ENCODE measurements around the gene TMEM164.
"Not testable (repeated sequence)": the region's sequence is repeated elsewhere in the genome, so short reads cannot be mapped to it uniquely, and the experiment has no call there.

The TMEM164 gene

GRCh38 chrX:110146521-110146920 lies 143.6 kb downstream of the TMEM164 start:
- Histone ChIP-seq H2AFZ (ENCODE audit: low read depth, low read length) (no peak overlapping the region), H3K27me3 (ENCODE audit: insufficient read depth, low read length) (no peaks in the 10 kb centered on the region), H3K36me3 (ENCODE audit: insufficient read depth, low read length) (peaks cover 3% of the 10 kb centered on the region), H3K4me1 (ENCODE audit: insufficient read depth, low read length) (peaks cover 5% of the 10 kb centered on the region), H3K9me3 (ENCODE audit: low read length) (no peaks in the 10 kb centered on the region), H3K4me3 (ENCODE audit: low read length) (no peak overlapping the region)

GRCh38 chrX:110153244-110153643 lies 150.3 kb downstream of the TMEM164 start:
- H3K27me3 ChIP-seq (ENCODE audit: insufficient read depth, low read length): no peaks in the 10 kb centered on the region
- H3K4me1 ChIP-seq (ENCODE audit: insufficient read depth, low read length): no peaks in the 10 kb centered on the region
- peaks cover 5% of the 10 kb centered on the region for H3K36me3 ChIP-seq (ENCODE audit: insufficient read depth, low read length)

GRCh38 chrX:110153896-110154295 lies 151.0 kb downstream of the TMEM164 start:
- H3K4me3 ChIP-seq (ENCODE audit: low read length): no peak overlapping the region
- H3K36me3 ChIP-seq (ENCODE audit: insufficient read depth, low read length): peaks cover 5% of the 10 kb centered on the region
- H2AFZ ChIP-seq (ENCODE audit: low read depth, low read length): no peak overlapping the region
- H3K4me1 ChIP-seq (ENCODE audit: insufficient read depth, low read length): no peaks in the 10 kb centered on the region
- no peaks in the 10 kb centered on the region for H3K9me3 ChIP-seq (ENCODE audit: low read length)
- no peaks in the 10 kb centered on the region for H3K27me3 ChIP-seq (ENCODE audit: insufficient read depth, low read length)

More at GRCh38 chrX:110153244-110153643, 150.3 kb downstream of the TMEM164 start:
- Histone ChIP-seq H2AFZ (ENCODE audit: low read depth, low read length) (no peak overlapping the region), H3K4me3 (ENCODE audit: low read length) (no peak overlapping the region), H3K9me3 (ENCODE audit: low read length) (no peaks in the 10 kb centered on the region)

- not testable (repeated sequence) for H3K27me3 ChIP-seq (ENCODE audit: insufficient read depth, low read length)
Observed at GRCh38 chrX:110154328-110154727, 151.4 kb downstream of the TMEM164 start.

GRCh38 chrX:110155759-110156158 lies 152.8 kb downstream of the TMEM164 start:
- Histone ChIP-seq H3K4me3 (ENCODE audit: low read length) (no peak overlapping the region), H3K36me3 (ENCODE audit: insufficient read depth, low read length) (peaks cover 2% of the 10 kb centered on the region), H2AFZ (ENCODE audit: low read depth, low read length) (no peak overlapping the region), H3K4me1 (ENCODE audit: insufficient read depth, low read length) (no peaks in the 10 kb centered on the region), H3K27me3 (ENCODE audit: insufficient read depth, low read length) (no peaks in the 10 kb centered on the region), H3K9me3 (ENCODE audit: low read length) (no peaks in the 10 kb centered on the region)

More at GRCh38 chrX:110154328-110154727, 151.4 kb downstream of the TMEM164 start:
- not testable (repeated sequence) for H3K9me3 ChIP-seq (ENCODE audit: low read length); H3K4me1 ChIP-seq (ENCODE audit: insufficient read depth, low read length); H2AFZ ChIP-seq (ENCODE audit: low read depth, low read length); H3K4me3 ChIP-seq (ENCODE audit: low read length); H3K36me3 ChIP-seq (ENCODE audit: insufficient read depth, low read length)

- no peak overlapping the region for H2AFZ ChIP-seq (ENCODE audit: low read depth, low read length)
- H3K9me3 ChIP-seq (ENCODE audit: low read length): no peaks in the 10 kb centered on the region
- peaks cover 2% of the 10 kb centered on the region for H3K36me3 ChIP-seq (ENCODE audit: insufficient read depth, low read length)
- no peaks in the 10 kb centered on the region for H3K27me3 ChIP-seq (ENCODE audit: insufficient read depth, low read length)
- no peak overlapping the region for H3K4me3 ChIP-seq (ENCODE audit: low read length)
- no peaks in the 10 kb centered on the region for H3K4me1 ChIP-seq (ENCODE audit: insufficient read depth, low read length)
Observed at GRCh38 chrX:110156167-110156754, 153.3 kb downstream of the TMEM164 start.

GRCh38 chrX:110157444-110157843 lies 154.5 kb downstream of the TMEM164 start:
- Histone ChIP-seq H2AFZ (ENCODE audit: low read depth, low read length) (no peak overlapping the region), H3K36me3 (ENCODE audit: insufficient read depth, low read length) (peaks cover 2% of the 10 kb centered on the region), H3K4me3 (ENCODE audit: low read length) (no peak overlapping the region), H3K4me1 (ENCODE audit: insufficient read depth, low read length) (no peaks in the 10 kb centered on the region), H3K9me3 (ENCODE audit: low read length) (no peaks in the 10 kb centered on the region), H3K27me3 (ENCODE audit: insufficient read depth, low read length) (no peaks in the 10 kb centered on the region)

- no peak overlapping the region for H2AFZ ChIP-seq (ENCODE audit: low read depth, low read length)
- no peaks in the 10 kb centered on the region for H3K9me3 ChIP-seq (ENCODE audit: low read length)
- peaks cover 2% of the 10 kb centered on the region for H3K36me3 ChIP-seq (ENCODE audit: insufficient read depth, low read length)
- no peaks in the 10 kb centered on the region for H3K4me1 ChIP-seq (ENCODE audit: insufficient read depth, low read length)
- no peak overlapping the region for H3K4me3 ChIP-seq (ENCODE audit: low read length)
- no peaks in the 10 kb centered on the region for H3K27me3 ChIP-seq (ENCODE audit: insufficient read depth, low read length)
Observed at GRCh38 chrX:110159235-110159634, 156.3 kb downstream of the TMEM164 start.

- Histone ChIP-seq H3K36me3 (ENCODE audit: insufficient read depth, low read length) (peaks cover 2% of the 10 kb centered on the region), H2AFZ (ENCODE audit: low read depth, low read length) (no peak overlapping the region), H3K4me1 (ENCODE audit: insufficient read depth, low read length) (no peaks in the 10 kb centered on the region), H3K4me3 (ENCODE audit: low read length) (no peak overlapping the region), H3K9me3 (ENCODE audit: low read length) (no peaks in the 10 kb centered on the region), H3K27me3 (ENCODE audit: insufficient read depth, low read length) (no peaks in the 10 kb centered on the region)
Observed at GRCh38 chrX:110159865-110160264, 157.0 kb downstream of the TMEM164 start.

- Histone ChIP-seq H3K4me1 (ENCODE audit: insufficient read depth, low read length) (no peaks in the 10 kb centered on the region), H3K9me3 (ENCODE audit: low read length) (no peaks in the 10 kb centered on the region), H2AFZ (ENCODE audit: low read depth, low read length) (no peak overlapping the region), H3K4me3 (ENCODE audit: low read length) (no peak overlapping the region), H3K36me3 (ENCODE audit: insufficient read depth, low read length) (peaks cover 2% of the 10 kb centered on the region), H3K27me3 (ENCODE audit: insufficient read depth, low read length) (no peaks in the 10 kb centered on the region)
Observed at GRCh38 chrX:110161361-110161686, 158.4 kb downstream of the TMEM164 start.

- H3K9me3 ChIP-seq (ENCODE audit: low read length): no peaks in the 10 kb centered on the region
- H3K4me3 ChIP-seq (ENCODE audit: low read length): no peak overlapping the region
- H3K27me3 ChIP-seq (ENCODE audit: insufficient read depth, low read length): no peaks in the 10 kb centered on the region
- H3K4me1 ChIP-seq (ENCODE audit: insufficient read depth, low read length): no peaks in the 10 kb centered on the region
- peaks cover 2% of the 10 kb centered on the region for H3K36me3 ChIP-seq (ENCODE audit: insufficient read depth, low read length)
- H2AFZ ChIP-seq (ENCODE audit: low read depth, low read length): no peak overlapping the region
Observed at GRCh38 chrX:110162131-110162530, 159.2 kb downstream of the TMEM164 start.

GRCh38 chrX:110162867-110163266 lies 160.0 kb downstream of the TMEM164 start:
- Histone ChIP-seq H2AFZ (ENCODE audit: low read depth, low read length) (no peak overlapping the region), H3K9me3 (ENCODE audit: low read length) (no peaks in the 10 kb centered on the region), H3K36me3 (ENCODE audit: insufficient read depth, low read length) (no peaks in the 10 kb centered on the region), H3K4me1 (ENCODE audit: insufficient read depth, low read length) (no peaks in the 10 kb centered on the region), H3K27me3 (ENCODE audit: insufficient read depth, low read length) (no peaks in the 10 kb centered on the region), H3K4me3 (ENCODE audit: low read length) (no peak overlapping the region)

- Histone ChIP-seq H3K4me1 (ENCODE audit: insufficient read depth, low read length) (no peaks in the 10 kb centered on the region), H3K9me3 (ENCODE audit: low read length) (no peaks in the 10 kb centered on the region), H3K4me3 (ENCODE audit: low read length) (no peak overlapping the region), H3K27me3 (ENCODE audit: insufficient read depth, low read length) (no peaks in the 10 kb centered on the region), H3K36me3 (ENCODE audit: insufficient read depth, low read length) (no peaks in the 10 kb centered on the region), H2AFZ (ENCODE audit: low read depth, low read length) (no peak overlapping the region)
Observed at GRCh38 chrX:110163488-110163887, 160.6 kb downstream of the TMEM164 start.

GRCh38 chrX:110167952-110168451 lies 165.1 kb downstream of the TMEM164 start:
- H3K27me3 ChIP-seq (ENCODE audit: insufficient read depth, low read length): no peaks in the 10 kb centered on the region
- no peak overlapping the region for H3K4me3 ChIP-seq (ENCODE audit: low read length)
- no peaks in the 10 kb centered on the region for H3K9me3 ChIP-seq (ENCODE audit: low read length)
- H3K4me1 ChIP-seq (ENCODE audit: insufficient read depth, low read length): no peaks in the 10 kb centered on the region
- H3K36me3 ChIP-seq (ENCODE audit: insufficient read depth, low read length): no peaks in the 10 kb centered on the region
- H2AFZ ChIP-seq (ENCODE audit: low read depth, low read length): no peak overlapping the region
